Pancreas (tissue), 10 donors: Measurements from ENCODE around the gene RAB36. TPM values are rescaled to one million over a fixed set of nuclear protein-coding genes. Genes with fewer than 3 reads are reported as not detected.

Source experiments
- ATAC-seq, 4 donors: fragments of 200-7000 bp; cut with Tn5 transposase; one replicate each; pipeline versions ENCODE4 v1.8.0 to v1.9.1; 2020; ENCODE audit warnings: mild to moderate bottlenecking in 4 of 4, moderate library complexity in 4 of 4
- DNase-seq, 6 donors: peaks; one replicate each; pipeline ENCODE4 v3.0.0-alpha.2; 2020
- FAIRE-seq: peaks from 2 replicates; lab custom pipeline; 2012; peaks lifted over from hg19 to GRCh38; lab: Jason Lieb, UNC
- H3K27ac ChIP-seq, 4 donors: fragments of 200-600 bp; sonication (generic); 1 replicate in 3 of 4; 2 replicates in 1 of 4; pipeline versions ENCODE4 v1.5.0 to v1.8.0; 2020
- H3K27me3 ChIP-seq, 4 donors: fragments of 200-600 bp; one replicate each; pipeline ENCODE4 v1.8.0; 2021
- H3K36me3 ChIP-seq, 3 donors: fragments of 200-600 bp; sonication (generic) in 1 of 3; one replicate each; pipeline versions ENCODE4 v1.5.0 to v1.8.0; 2020 to 2021
- H3K4me1 ChIP-seq, 3 donors: fragments of 200-600 bp; one replicate each; pipeline ENCODE4 v1.8.0; 2021
- H3K4me3 ChIP-seq, 4 donors: fragments of 200-600 bp; sonication (generic) in 2 of 4; one replicate each; pipeline versions ENCODE4 v1.5.0 to v1.8.0; 2020 to 2021
- H3K9me3 ChIP-seq, 4 donors: fragments of 200-600 bp; one replicate each; pipeline ENCODE4 v1.8.0; 2021
- WGBS, 2 donors: extraction: QIAGEN DNeasy Blood & Tissue Kit; methylation state at CpG; one replicate each; pipeline ENCODE4 v1.1.7; 2013; 5-methylcytosine and 5-hydroxymethylcytosine counted together
- intact Hi-C, 3 donors: fragments of 100-400 bp; cut with DNase I; formaldehyde crosslinking; loops; one replicate each; pipeline versions ENCODE4 v1.11.1 to v1.14.2; 2022
- polyA plus RNA-seq, 2 donors: library from polyadenylated mRNA; stranded (reverse); fragments of 200-250 nt; gene quantifications; one replicate each; pipeline ENCODE4 v1.2.3, GENCODE V29; 2013
- total RNA-seq, 6 donors: library from RNA; stranded (reverse); fragmentation: NEBNext Ultra II Directional in 4 of 6; extraction: Animal tissue kit (Norgen Biotek cat#: 25700) in 4 of 6; gene quantifications; one replicate each; pipeline versions ENCODE4 v1.2.1 to v1.2.4, GENCODE V29; 2021 to 2023
- TF ChIP-seq, protein P1 (sequence below), 4 donors: fragments of 200-600 bp; sonication (generic) in 3 of 4; IDR thresholded peaks; one replicate each; pipeline versions ENCODE4 v1.5.0 to v1.8.0; 2021; ENCODE audit warnings: antibody characterized with exemption in 4 of 4
- donor health status: healthy with polysubstance abuse.
- donor health status: DM: no; HTN: no; CAD: no; lungs with moderate emphysema.
- donor health status: DM: no; HTN: no; CAD: no.
- donor health status: control.
- donor health status: control.
- donor health status: Bipolar disorder and iron deficiency.
- donor health status: DM: yes; HTN: yes; CAD: no.
- donor health status: DM: no; HTN: no; CAD: no.
- donor health status: DM: no; HTN: no; CAD: no.
- donor health status: DM: yes; HTN: yes; CAD: no.

RAB36 gene
- total and polyA plus RNA-seq, 8 donors = 1.2 to 7.3 (median 3.1) TPM

- Histone ChIP-seq H3K27me3 (no peaks in the 10 kb centered on the region), H3K9me3 (no peaks in the 10 kb centered on the region), H3K27ac (no peak overlapping the region), H3K4me1 (peaks cover 0 to 44% (median 8%) of the 10 kb centered on the region in 3 donors), H3K36me3 (no peaks in the 10 kb centered on the region), H3K4me3 (no peak overlapping the region)
- TF ChIP-seq, protein P1, sequence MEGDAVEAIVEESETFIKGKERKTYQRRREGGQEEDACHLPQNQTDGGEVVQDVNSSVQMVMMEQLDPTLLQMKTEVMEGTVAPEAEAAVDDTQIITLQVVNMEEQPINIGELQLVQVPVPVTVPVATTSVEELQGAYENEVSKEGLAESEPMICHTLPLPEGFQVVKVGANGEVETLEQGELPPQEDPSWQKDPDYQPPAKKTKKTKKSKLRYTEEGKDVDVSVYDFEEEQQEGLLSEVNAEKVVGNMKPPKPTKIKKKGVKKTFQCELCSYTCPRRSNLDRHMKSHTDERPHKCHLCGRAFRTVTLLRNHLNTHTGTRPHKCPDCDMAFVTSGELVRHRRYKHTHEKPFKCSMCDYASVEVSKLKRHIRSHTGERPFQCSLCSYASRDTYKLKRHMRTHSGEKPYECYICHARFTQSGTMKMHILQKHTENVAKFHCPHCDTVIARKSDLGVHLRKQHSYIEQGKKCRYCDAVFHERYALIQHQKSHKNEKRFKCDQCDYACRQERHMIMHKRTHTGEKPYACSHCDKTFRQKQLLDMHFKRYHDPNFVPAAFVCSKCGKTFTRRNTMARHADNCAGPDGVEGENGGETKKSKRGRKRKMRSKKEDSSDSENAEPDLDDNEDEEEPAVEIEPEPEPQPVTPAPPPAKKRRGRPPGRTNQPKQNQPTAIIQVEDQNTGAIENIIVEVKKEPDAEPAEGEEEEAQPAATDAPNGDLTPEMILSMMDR (IDR thresholded peaks at IDR 0.05) = no peak
- intact Hi-C loops = no loop called here
- no peak for FAIRE-seq
- DNase-seq = no peak
- no peak for ATAC-seq
- WGBS, 2 donors = 72 to 76% methylated on average over 11 of the region's 11 CpGs
These were observed 68.5 kb downstream of the RAB36 start for GRCh38 chr22:23213581-23214334.

Other genes starting within 250 kb of the RAB36 start
- 1 to 10 TPM in 4 of 6 donors, under 1 TPM in 2; 0.88 to 2.3 (median 1.6) TPM for gene GNAZ, start 75.0 kb upstream of the RAB36 start, total RNA-seq
- 1 to 10 TPM; 2.8 to 9.7 TPM for gene GNAZ, start 75.0 kb upstream of the RAB36 start, polyA plus RNA-seq
- gene RSPH14, start 3.5 kb upstream of the RAB36 start, total RNA-seq = under 1 TPM; 0.51 to 0.97 (median 0.73) TPM
- gene RSPH14, start 3.5 kb upstream of the RAB36 start, polyA plus RNA-seq = 1 to 10 TPM in 1 of 2 donors, under 1 TPM in 1; 0.91 to 2.1 TPM
- gene BCR, start 35.0 kb downstream of the RAB36 start, total RNA-seq = 10 to 100 TPM; 17.1 to 35.9 (median 20.5) TPM
- 10 to 100 TPM; 15.5 to 16.5 TPM for gene BCR, start 35.0 kb downstream of the RAB36 start, polyA plus RNA-seq